Measurements from ENCODE around the gene CYP1B1.
"Not testable (repeated sequence)": the region's sequence is repeated elsewhere in the genome, so short reads cannot be mapped to it uniquely, and the experiment has no call there.

The CYP1B1 gene

DNA sequence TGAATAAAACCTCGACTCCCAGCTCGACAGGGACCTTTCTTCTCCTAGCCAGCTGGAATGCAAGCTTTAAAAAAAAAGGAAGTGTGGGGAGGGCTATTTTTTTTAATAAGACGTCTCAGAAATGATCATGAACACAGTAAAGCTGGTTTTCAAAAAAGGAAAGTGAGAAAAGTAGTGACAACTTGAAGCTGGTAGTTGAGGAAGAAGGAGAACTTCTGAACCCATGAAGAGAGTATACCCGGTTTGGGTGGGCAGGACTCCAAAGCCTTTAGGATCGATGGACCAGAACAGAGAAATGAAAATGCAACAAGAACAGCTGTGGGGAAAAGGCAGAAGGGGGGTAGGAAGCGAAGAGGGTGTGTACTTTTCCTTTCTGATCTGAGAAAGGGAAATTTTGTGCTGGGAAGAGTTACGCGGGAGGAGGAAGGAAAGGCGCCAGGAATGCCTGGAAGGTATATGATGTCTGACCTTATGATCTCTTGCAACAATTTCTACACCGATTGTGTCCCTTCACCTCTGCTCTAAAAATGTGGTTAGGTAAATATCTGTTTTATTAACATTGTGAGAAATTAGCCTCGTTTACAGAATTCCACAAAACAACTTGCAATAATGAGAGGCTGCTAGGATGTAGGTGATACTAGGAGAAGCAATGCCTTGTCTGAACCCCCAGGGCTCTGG, 22.6 kb upstream of the CYP1B1 start:
- DNase-seq: no peak

DNA sequence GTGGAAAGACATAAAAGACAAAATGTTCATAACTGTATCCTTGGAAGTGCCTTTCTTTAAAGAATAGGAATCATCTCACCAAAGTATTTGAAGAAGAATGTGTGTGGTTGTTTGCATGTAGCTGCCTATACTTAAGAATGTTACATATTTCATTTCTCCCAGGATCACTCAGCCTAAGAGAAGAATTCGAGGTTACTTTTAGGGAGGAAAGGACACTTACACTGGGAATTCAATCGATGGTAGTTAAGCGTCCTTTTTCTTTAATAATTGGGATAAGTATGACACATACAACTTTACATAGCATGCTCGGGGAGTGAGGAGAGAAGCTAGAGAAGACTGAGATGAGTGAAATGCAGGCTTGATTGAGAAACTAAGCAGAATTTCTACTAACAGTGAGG, 22.0 kb upstream of the CYP1B1 start:
- DNase-seq: no peak

DNA sequence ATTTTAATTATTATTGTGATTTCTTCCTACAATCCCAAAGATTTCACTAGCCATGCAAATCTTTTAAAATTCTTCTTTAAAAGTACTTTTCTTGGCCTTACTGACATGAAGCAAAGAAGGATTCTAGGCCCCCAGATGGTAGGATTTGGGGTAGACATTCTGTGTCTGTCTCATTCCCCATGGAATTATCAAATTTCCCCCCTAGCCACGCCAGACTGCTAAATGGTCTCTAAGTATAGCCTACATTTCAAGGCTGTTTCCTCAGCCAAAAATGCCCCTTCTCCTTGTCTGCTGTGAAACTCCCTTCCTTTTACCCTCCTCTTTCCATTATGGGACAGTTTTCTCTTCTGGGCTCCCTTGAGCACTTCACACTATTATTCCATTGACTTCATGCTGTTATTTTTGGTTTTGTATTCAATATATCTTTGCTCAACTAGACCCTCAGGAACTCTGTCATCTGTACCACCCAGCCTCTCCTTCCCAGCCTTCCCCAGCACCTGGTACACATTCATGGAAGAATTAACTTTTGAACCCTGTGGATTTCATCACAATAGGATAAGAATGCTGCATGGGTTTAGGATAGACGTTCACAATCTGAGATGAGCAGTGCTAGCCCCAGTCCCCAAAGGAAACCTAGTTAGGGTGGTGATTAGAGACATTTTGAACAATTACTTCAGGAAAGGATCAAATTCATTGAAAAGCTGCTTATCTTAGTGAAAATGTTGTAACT, 21.5 kb upstream of the CYP1B1 start:
- no peak for DNase-seq

DNA sequence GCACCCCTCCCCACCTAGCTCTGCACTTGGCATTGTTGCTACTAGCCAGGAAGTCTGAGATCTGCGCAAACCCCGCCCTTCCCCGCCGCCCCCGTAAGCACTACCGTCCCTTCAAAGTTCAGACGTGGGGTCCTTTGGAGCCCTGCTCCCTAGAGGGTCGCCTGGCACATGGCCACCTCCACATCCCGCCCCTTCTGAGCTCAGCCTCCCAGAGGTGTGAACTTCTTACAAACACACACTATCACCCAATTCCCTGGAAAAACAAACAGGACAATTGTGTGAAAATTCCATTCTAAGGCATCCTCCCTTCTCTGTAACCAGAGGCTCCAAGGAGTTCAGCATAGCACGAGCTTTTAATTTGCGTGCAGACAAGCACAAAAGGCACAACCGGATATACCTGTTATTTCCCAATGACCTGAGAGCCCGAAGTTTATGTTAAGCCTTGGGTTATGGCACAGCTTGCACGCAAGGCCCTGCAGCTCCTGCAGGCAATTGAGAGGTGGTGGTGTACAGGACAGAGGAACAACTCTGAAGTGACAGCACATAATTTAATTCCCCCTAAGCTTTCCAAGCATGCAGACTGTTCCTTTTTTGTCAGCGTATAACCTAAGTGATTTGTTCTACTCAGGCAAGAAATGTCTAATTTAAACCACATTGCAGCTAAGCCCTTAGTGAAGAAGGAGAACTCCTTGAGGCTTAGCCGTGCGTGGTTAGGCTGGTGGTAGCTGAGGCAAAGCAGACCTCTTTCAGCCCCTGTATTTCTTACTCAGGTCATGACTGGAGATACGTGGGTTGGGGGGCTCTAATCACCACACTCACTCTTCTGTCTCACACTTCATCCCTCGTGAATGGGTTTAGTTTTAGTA, 20.3 kb upstream of the CYP1B1 start:
- no peak for DNase-seq

DNA sequence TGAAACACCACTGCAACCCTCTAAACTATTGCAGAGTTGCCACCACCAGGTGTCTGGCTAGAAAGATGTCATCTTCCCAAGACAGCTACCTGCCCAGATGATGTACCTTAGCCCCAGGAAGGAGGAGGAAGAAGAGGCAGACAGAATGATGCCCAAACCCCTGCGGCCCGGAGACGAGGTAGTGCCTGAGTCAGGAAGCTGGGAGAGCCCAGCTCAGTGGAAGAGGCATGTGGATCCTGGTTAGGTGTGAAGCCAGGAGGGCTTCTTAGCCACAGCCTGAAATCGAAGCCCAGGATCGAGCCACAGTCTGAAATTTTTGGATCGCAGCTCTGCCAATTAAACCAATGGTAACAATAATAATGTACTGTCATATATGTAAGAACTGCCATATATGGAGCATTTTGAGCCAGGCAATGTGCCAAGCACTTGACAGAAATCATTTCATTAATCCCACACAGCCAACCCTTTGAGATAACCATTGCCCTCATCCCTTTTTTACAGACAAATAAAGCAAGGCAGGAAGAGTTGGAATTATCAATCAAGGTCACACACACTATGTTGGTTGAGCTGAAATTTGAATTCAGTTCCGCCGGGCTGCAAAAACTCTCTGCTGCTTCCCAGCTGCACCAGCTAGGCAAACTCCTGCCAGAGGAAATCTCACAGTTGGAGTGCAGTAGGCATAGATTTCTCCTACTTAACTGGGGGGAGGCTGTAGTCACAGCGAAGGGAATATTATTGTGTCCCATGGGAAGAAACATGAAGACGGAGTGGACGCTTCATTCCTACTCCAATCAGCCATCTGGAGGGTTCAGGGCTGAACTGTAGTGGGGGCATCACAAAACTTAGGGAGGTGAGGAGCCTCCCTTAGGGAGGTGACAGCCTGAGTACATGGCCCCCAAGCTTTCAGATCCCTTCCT, 19.4 kb upstream of the CYP1B1 start:
- DNase-seq: no peak

DNA sequence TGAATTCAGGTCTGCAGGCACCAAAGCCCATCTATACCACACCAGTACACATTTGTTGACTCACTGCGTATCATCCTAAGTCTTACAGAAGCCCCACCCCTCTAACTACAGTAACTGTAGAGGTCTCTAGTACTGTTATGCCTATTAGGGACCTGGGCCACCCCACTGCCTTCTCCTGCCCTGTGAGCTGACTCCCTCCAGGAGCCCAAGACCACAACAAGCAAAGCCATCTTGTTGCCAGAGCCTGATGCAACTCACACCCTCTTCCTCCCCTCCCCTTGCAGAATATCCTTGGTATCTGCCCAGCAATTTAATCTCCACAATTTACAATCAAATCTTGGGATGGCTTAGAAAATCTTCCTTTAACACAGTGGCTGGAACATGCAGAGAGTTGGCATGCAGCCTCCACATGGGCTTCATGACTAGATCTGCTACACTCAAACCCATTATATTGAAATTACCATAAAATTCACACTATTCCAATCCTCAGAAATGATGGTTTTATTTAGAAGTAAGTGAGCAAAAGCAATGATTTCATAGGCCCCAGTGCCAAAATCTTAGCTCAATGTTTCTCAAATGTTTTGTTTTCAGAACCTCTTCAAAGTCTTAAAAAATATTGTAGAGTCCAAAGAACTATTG, 17.7 kb upstream of the CYP1B1 start:
- DNase-seq: no peak

DNA sequence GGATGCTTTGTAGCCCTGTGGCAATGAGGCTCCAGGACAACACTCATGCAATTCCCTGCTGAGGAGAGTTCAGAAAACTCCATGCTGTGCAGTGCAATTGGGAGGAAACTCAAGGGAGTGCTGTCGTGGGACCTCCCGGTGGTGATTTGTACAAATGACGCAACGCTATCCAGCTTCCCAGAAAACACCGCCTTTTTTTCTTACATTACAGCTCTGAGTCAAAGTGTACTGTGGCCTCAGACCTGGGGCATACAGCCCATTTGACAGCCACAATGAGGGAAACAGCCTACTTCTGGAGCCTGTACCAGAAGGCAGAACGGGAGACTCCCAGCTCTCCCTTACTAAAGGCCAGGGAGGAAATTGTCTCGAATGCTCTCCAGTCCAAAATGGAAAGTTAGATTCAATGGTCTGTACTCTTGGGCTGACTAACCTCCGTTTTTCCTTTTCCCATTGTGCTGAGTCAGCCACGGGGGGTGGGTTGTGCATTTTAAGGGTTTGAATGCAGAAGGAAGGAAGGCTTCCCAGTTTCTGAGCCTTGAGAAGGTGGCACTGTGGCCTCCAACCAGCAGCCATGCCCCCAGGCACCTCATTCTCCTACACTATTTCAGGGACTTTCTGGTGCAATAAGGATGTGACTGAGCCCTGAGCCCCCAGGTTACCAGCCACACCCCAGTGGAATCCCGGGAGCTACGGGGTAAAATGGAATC, 16.4 kb upstream of the CYP1B1 start:
- no peak for DNase-seq

DNA sequence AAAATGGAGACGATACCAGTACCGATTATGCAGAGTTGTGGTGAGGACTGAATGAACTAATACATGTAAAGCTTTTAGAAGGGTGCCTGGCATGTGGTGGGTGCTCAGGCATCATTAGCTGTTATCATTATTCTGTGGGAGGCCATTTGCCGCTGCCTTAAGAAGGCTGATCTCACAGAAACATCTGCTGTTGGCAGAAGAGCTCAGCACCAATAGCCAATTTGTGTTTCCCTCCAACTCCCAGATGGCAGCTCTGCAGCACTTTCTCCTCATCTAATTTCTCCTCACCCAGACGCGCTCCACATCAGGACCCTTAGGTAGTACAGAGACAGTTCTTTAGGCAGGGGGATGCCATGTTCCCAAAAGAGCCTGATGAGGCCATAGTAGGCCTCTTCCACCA, 15.8 kb upstream of the CYP1B1 start:
- no peak for DNase-seq

DNA sequence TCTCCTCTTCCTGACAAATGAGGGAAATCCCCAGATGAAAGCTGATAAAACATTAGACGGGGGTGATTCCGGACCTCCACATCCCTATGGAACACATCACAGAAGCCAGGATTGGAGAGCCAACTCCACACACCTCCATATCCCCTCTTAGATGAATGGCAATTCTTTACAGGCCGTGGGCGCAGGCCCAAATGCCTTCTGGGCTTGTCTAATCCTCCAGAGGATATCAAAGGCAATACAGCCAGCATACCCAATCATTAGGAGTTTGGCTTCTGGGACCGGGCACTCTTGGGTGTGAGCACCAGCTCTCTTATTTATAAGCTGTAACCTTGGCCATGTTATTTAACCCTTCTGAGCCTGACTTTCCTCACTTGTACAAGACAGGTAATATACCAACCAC, 15.0 kb upstream of the CYP1B1 start:
- no peak for DNase-seq

DNA sequence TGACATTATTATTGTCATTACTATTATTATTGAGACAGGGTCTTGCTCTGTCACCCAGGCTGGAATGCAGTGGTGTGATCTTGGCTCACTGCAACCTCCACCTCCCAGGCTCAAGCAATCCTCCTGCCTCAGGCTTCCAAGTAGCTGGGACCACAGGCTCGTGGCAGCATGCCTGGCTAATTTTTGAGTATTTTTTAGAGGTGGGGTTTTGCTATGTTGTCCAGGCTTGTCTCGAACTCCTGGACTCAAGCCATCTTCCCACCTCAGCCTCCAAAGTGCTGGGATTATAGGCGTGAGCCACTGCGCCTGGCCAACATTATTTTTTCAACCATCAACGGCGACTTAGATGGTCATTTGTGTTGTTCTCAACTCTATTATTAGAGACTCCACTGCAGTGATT, 14.3 kb upstream of the CYP1B1 start:
- not testable (repeated sequence) for DNase-seq

DNA sequence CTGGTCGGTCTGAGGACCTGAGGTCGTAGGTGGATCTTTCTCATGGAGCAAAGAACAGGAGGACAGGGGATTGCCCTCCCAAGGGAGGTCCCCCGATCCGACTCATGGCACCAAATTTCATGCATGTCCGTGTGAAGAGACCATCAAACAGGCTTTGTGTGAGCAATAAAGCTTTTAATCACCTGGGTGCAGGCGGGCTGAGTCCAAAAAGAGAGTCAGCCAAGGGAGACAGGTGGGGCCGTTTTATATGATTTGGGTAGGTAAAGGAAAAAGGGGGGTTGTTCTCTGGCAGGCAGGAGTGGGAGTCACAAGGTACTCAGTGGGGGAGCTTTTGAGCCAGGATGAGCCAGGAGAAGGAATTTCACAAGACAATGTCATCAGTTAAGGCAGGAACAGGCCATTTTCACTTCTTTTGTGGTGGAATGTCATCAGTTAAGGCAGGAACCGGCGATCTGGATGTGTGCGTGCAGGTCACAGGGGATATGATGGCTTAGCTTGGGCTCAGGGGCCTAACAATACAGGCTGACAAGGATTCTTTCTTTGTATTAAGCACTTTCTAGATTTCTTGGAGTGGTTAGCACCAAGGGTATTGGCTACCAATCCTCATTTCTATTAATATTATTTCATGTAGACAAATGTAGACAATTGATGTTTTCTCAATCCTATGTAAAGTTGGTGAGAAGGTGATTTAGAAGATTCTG, 10.2 kb upstream of the CYP1B1 start:
- DNase-seq: not testable (repeated sequence)

DNA sequence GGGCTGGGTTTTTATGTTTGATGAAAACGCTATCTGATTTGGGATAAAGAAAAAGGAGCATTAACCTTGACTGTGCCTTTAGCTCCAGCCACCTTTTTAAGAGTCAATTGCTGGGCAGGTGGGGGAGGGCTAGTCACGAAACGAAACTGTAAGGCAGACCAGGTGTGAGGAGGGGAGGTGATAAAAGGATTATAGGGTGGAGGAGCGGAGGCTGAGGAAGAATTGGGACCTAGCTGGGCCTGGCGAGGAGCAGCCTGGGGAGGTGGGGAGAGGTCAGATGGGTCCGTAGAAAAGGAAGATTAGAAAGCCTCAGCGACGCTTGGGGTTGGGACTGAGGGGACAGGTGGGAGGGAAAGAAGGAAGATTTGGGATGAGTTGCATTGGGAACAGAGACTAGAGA, 8.6 kb upstream of the CYP1B1 start:
- not testable (repeated sequence) for DNase-seq

DNA sequence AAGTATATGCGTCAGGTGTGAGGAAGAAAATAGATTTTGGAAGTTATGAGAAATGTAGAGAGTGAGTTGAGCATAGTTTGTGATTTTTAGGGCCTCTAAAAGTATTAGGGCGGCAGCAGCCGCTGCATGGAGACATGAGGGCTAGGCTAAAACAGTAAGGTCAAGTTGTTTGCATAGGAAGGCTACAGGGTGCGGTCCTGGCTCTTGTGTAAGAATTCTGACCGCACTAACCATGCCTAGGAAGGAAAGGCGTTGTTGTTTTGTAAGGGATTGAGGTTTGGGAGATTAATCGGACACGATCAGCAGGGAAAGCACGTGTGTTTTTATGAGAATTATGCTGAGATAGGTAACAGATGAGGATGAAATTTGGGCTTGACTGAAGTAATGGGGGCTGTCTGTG, 6.8 kb upstream of the CYP1B1 start:
- DNase-seq: not testable (repeated sequence)

DNA sequence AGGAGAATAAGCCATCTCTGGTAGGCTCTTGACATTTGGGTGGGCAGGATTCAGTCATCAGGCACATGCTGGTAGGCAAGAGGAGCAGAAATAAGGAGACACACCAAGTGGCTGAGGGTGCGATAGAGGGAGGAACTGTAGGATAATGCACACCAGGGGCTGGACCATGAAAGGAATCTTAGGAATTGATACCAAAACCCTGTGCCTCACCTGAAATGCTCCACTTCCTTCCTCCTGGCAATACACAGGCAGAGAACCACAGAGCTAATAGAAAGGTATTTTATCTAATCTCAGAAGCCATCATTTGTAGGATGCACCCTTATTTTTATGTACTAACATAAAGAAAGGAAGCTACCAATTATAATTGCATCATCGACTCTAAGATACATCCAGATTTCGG, 4.4 kb upstream of the CYP1B1 start:
- no peak for DNase-seq

DNA sequence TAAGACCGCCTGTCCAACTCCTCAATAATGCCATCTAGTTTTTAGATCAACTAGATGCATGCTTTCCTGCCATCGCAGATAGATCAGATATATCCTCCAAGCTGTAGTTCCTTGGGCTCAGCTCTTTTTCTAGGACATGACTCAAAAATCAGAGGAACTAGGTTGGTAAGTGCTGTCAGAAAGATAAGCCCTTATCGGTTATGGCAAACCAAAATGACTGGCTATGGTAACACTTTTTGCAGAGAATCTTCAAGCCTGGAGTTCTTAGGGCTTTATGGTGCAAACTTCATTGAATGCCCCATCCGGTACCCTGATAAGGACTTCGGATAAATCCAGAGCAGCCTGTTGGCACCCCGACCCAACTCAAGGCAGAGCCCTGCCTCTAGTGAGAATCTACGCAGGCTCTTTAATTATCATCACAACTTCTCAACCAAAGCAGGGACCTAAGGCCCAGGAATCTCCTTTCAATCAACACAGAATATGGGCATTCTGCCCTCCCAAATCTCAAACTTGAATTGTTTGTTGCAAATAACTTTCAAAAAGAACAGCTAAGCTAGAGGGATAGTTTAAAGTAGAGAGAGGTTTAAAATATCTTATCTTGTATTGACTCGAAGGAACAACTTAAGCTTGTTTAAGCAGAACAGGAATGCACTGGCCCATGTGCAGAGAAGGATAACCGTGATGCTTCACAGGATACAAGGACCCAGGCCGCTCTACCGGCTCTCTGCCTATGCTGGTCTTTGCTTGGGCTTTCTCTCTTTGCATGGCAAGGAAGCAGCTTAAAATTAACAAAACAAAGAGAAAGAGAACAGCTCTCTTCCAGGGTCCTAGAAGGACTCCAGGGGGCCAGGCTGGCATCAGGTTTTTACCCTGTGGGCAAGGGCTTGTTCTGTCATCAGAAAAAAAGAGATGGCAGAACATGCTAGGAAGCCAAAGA, 3.4 kb upstream of the CYP1B1 start:
- DNase-seq: no peak

DNA sequence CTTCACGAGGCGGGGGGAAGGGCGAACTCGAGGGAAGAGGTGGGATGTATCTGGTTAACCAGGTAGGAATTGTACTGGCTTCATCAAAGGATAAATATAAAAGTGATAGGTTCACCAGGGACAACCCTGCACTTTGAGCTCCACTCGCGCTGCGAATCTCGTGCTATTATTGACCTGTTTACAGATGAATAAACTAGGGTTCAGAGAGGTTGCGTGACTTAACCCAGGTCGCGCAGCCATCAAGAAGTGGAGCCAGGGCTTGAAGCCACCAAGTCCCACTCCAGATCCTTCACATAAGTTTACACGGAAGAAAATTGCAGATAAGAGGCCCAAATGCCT, 1.4 kb upstream of the CYP1B1 start:
- no peak for DNase-seq

DNA sequence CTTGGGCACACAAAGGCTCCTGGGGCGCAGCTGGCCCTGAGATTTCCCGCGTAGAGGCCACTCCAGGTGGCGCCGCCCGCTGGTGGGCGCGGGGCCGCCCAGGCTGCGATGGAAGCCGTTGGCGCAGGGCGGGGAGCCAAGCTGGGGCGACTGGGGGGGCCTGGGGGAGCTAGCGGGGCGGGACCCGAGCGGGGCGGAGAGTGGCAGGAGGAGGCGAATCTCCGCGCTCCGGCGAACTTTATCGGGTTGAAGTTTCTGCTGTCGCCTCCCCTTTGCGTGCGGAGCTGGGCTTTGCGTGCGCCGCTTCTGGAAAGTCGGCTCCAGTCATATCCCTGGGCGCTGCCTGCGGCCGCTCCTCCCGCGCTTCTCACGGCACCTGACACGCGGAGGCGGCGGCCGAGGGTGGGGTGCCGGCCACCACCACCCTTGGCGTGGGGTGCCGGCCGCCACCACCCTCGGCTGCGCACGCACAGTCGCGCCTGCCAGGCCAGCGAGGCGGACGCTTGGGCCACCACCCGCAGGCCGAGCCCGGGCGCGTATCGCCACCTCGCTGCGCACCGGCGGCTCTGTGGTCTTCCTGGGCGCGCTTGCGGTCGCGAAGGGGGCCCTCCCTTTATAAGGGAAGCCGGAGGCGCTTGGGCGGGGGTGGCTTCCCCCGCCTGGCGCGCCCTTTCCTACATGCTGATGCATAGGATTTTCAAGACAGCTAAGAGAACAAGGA, 919 bp upstream of the CYP1B1 start:
- DNase-seq: no peak

DNA sequence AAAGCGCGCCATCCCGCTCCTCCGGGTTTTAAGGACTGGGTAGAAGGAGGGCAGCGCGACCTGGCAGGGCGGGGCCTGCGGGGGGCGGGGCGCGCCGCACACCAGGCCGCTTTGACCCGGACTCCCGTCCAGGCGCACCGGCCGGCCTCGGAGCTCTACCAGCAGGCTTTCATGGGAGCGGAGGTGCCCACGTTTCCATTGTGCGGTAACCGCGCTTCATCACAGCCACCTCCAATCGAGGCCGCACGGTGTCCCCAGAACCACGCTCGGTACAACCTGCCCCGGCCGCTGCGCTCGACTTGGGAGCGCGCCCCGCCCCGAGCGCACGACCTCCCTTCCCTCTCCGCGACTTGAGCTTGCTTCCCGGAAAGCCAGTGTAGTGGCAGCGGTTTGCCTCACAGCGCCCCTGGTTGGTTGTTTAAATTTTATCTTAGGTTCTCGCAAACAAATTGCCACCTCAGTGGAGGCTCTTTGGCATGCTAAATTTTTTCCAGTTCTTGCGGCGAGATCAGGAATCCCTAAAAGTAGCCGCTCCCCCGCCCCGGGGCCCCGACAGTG, 280 bp upstream of the CYP1B1 start:
- DNase-seq: no peak

All from CD4-positive, alpha-beta T cell treated with Interleukin-17A for 4 hours (primary cell).